Neural cell (in vitro differentiated cells): ENCODE data around the gene ELF1.

ENCODE experiments used
- CTCF ChIP-seq: fragments of 450-650 bp; IDR thresholded peaks from 2 replicates; pipeline ENCODE4 v1.5.1; 2014; ENCODE audit warnings: antibody characterized with exemption, mild to moderate bottlenecking, moderate library complexity; ENCODE audit not compliant: poor library complexity, severe bottlenecking
- EZH2 ChIP-seq: fragments of 200-600, 300-800 bp; shearing (Covaris generic), sonication (generic); IDR thresholded peaks from 2 replicates; pipeline ENCODE4 v1.6.1; 2014; ENCODE audit warnings: antibody characterized with exemption, low read length, borderline replicate concordance, mild to moderate bottlenecking; ENCODE audit not compliant: insufficient read depth, poor library complexity, severe bottlenecking
- POLR2AphosphoS5 ChIP-seq: IDR thresholded peaks from 2 replicates; pipeline ENCODE4 v1.6.1; 2012
- RAD21 ChIP-seq: fragments of 450-650 bp; conservative IDR thresholded peaks from 2 replicates; pipeline ENCODE4 v1.6.1; 2014; ENCODE audit warnings: antibody characterized with exemption, mild to moderate bottlenecking, moderate library complexity
- REST ChIP-seq: IDR thresholded peaks from 2 replicates; pipeline ENCODE4 v1.6.1; 2012; ENCODE audit warnings: borderline replicate concordance
- SMC3 ChIP-seq: fragments of 450-650 bp; conservative IDR thresholded peaks from 2 replicates; pipeline ENCODE4 v1.6.1; 2014; ENCODE audit warnings: antibody characterized with exemption, mild to moderate bottlenecking, moderate library complexity; ENCODE audit not compliant: poor library complexity

- no peak for TF ChIP-seq CTCF
- TF ChIP-seq RAD21, result no peak
- no peak for TF ChIP-seq SMC3
- TF ChIP-seq POLR2AphosphoS5, result no peak
- TF ChIP-seq EZH2, result no peak
- no peak for TF ChIP-seq REST
Observed at GRCh38 chr13:41029629-41030028, 10.5 kb upstream of the ELF1 start.
